ENCODE measurements around the gene BSCL2. TPM values are rescaled to one million over a fixed set of nuclear protein-coding genes. Genes with fewer than 3 reads are reported as not detected.

BSCL2 gene
- total and polyA plus RNA-seq, 4 donors, result 30.7 to 190 (median 93.0) TPM

DNA sequence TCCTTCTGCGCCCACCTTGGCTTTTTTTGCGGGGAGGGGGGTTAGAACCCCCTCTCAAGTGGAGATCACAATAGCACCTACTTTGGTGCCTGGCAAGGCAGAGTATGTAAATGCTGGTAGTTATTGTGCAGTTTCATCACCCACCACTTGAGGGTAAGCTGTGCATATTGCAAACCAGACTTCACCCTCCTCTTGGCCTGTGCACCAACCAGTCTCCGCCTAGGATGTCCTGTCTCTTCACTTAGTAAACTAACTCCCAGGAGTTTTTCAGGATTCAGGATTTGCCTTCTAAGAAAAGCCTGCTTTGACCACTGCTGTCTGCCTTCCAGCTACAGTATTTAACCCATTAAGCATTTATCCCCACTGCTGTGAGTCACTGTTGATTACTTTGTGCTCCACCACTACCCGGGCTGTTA is 26.4 kb downstream of the BSCL2 start:
- Histone ChIP-seq H3K27me3 (ENCODE audit: control insufficient read depth in 3 of 3, insufficient read depth in 3 of 3, low read length in 2 of 3) (no peaks in the 10 kb centered on the region), H3K36me3 (ENCODE audit: control insufficient read depth in 4 of 4, insufficient read depth in 4 of 4, low read length in 4 of 4) (peaks cover 2 to 13% (median 4%) of the 10 kb centered on the region in 4 donors), H3K9me3 (ENCODE audit: control insufficient read depth in 4 of 4, insufficient read depth in 3 of 4, low read length in 3 of 4) (no peaks in the 10 kb centered on the region), H3K4me3 (no peak overlapping the region), H3K9ac (ENCODE audit: insufficient read depth in 1 of 2, low read length in 2 of 2) (no peak overlapping the region), H3K4me1 (ENCODE audit: control insufficient read depth in 5 of 5, insufficient read depth in 5 of 5, low read length in 5 of 5) (peaks cover 0 to 7% (median 6%) of the 10 kb centered on the region in 5 donors), H3K27ac (ENCODE audit: low read depth in 1 of 2, low read length in 1 of 2) (peak overlapping the region in 1 of 2 donors; percentile 7)
- peak; percentile 36 for ATAC-seq (ENCODE audit: insufficient read depth, low FRiP score)
- WGBS, 2 donors, result 49 to 60% methylated on average over 4 of the region's 4 CpGs
- peak; percentile 56 for TF ChIP-seq CTCF (IDR thresholded peaks at IDR 0.05; ENCODE audit: control extremely low read depth, extremely low read depth)
- DNase-seq, result peak in 2 of 3 donors; percentile 48 to 68

DNA sequence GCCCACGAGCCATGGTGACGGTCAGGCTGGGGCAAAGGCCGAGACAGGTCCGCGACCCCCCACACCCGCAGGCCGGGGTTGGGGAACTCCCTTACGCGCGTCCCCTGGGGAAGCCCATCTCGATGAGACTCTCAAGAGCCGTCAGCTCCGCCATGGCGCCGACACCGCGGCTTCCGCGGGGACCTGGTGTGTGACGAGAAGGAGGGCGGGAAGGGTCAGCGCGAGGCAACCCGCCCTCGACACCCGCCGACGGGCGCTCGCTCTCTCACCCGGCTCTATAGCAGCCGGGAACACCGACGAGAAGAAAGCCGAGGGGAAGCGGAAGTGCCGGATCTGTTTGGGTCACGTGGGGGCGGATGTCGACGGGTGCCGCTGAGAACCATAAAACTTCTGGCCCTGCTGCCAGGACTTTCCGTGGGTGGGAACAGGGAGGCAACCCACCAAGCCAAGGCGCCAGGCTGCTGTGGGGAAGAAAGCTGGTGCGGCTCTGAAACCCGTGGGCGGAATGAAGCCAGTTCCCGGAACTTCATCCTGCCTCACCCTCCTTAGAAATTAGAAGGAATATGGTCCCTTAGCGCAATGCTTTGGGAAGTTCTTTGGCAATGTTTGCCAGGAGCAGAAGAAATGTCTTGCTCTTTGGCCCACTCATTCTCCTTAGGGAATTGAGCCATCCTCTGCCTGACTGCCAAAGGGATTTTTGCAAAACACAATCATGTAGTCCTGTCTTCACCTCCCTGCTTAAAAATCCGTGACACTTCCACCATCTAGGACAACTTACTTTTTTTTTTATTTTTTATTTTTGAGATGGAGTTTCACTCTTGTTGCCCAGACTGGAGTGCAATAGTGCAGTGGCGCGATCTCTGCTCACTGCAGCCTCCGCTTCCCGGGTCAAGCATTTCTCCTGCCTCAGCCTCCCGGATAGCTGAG is 28.2 kb downstream of the BSCL2 start, which contains the start of gene UBXN1:
Gene UBXN1, minus strand, starts transcription at position 304 of the 927 bp plus-strand sequence. Its CDS starts 150 bp downstream, at position 154.
- H3K27me3 ChIP-seq (ENCODE audit: control insufficient read depth in 3 of 3, insufficient read depth in 3 of 3, low read length in 2 of 3), result no peaks in the 10 kb centered on the region
- no peak for TF ChIP-seq CTCF (IDR thresholded peaks at IDR 0.05; ENCODE audit: control extremely low read depth, extremely low read depth)
- no peaks in the 10 kb centered on the region for H3K9me3 ChIP-seq (ENCODE audit: control insufficient read depth in 4 of 4, insufficient read depth in 3 of 4, low read length in 3 of 4)
- H3K4me3 ChIP-seq, result peak within 1 kb of the TSS; percentile 100
- 7 to 8% methylated on average over 51 to 55 of the region's 55 CpGs for WGBS, 2 donors
- peak within 1 kb of the TSS; percentile 87 to 98 for H3K27ac ChIP-seq (ENCODE audit: low read depth in 1 of 2, low read length in 1 of 2)
- DNase-seq (peak; percentile 91 to 95 (median 93)), ATAC-seq (ENCODE audit: insufficient read depth, low FRiP score) (peak; percentile 91)
- peak within 1 kb of the TSS; percentile 60 to 65 for H3K9ac ChIP-seq (ENCODE audit: insufficient read depth in 1 of 2, low read length in 2 of 2)
- peaks cover 0 to 7% (median 6%) of the 10 kb centered on the region in 5 donors for H3K4me1 ChIP-seq (ENCODE audit: control insufficient read depth in 5 of 5, insufficient read depth in 5 of 5, low read length in 5 of 5)
- peaks cover 2 to 14% (median 6%) of the 10 kb centered on the region in 4 donors for H3K36me3 ChIP-seq (ENCODE audit: control insufficient read depth in 4 of 4, insufficient read depth in 4 of 4, low read length in 4 of 4)

GRCh38 chr11:62678433-62678769 is 28.8 kb downstream of the BSCL2 start:
- no peak for TF ChIP-seq CTCF (IDR thresholded peaks at IDR 0.05; ENCODE audit: control extremely low read depth, extremely low read depth)
- ATAC-seq (ENCODE audit: insufficient read depth, low FRiP score), result no peak
- H3K9me3 ChIP-seq (ENCODE audit: control insufficient read depth in 4 of 4, insufficient read depth in 3 of 4, low read length in 3 of 4), result no peaks in the 10 kb centered on the region

More at GRCh38 chr11:62678433-62678769, 28.8 kb downstream of the BSCL2 start:
- H3K9ac ChIP-seq (ENCODE audit: insufficient read depth in 1 of 2, low read length in 2 of 2), result peak overlapping the region; percentile 42 to 60
- DNase-seq, result no peak
- H3K27ac ChIP-seq (ENCODE audit: low read depth in 1 of 2, low read length in 1 of 2), result peak overlapping the region; percentile 87 to 98
- peaks cover 2 to 16% (median 7%) of the 10 kb centered on the region in 4 donors for H3K36me3 ChIP-seq (ENCODE audit: control insufficient read depth in 4 of 4, insufficient read depth in 4 of 4, low read length in 4 of 4)
- peaks cover 0 to 7% (median 6%) of the 10 kb centered on the region in 5 donors for H3K4me1 ChIP-seq (ENCODE audit: control insufficient read depth in 5 of 5, insufficient read depth in 5 of 5, low read length in 5 of 5)
- WGBS, 2 donors, result 3 to 5% methylated on average over 16 of the region's 16 CpGs
- no peaks in the 10 kb centered on the region for H3K27me3 ChIP-seq (ENCODE audit: control insufficient read depth in 3 of 3, insufficient read depth in 3 of 3, low read length in 2 of 3)
- H3K4me3 ChIP-seq, result peak overlapping the region; percentile 100
